ENCODE measurements around the gene ANKRD17.

Gene ANKRD17

GRCh38 chr4:73045879-73046278, 212.7 kb downstream of the ANKRD17 start:
- no peak for DNase-seq (ENCODE audit: low spot score)

GRCh38 chr4:73037057-73037456, 221.5 kb downstream of the ANKRD17 start:
- no peak for DNase-seq (ENCODE audit: low spot score)

GRCh38 chr4:73036123-73036522, 222.5 kb downstream of the ANKRD17 start:
- no peak for DNase-seq (ENCODE audit: low spot score)

- no peak for DNase-seq (ENCODE audit: low spot score)
These were observed 223.7 kb downstream of the ANKRD17 start for GRCh38 chr4:73034896-73035295.

- DNase-seq (ENCODE audit: low spot score), result no peak
These were observed 230.0 kb downstream of the ANKRD17 start for GRCh38 chr4:73028621-73029020.
